A204.1 (cell line): ENCODE data around the gene CRAMP1.

Experiments
- FAIRE-seq: peaks from 2 replicates; lab custom pipeline; 2012; peaks lifted over from hg19 to GRCh38; lab: Jason Lieb, UNC

Gene CRAMP1

GRCh38 chr16:1681032-1681431, 68.9 kb downstream of the CRAMP1 start:
- no peak for FAIRE-seq

DNA sequence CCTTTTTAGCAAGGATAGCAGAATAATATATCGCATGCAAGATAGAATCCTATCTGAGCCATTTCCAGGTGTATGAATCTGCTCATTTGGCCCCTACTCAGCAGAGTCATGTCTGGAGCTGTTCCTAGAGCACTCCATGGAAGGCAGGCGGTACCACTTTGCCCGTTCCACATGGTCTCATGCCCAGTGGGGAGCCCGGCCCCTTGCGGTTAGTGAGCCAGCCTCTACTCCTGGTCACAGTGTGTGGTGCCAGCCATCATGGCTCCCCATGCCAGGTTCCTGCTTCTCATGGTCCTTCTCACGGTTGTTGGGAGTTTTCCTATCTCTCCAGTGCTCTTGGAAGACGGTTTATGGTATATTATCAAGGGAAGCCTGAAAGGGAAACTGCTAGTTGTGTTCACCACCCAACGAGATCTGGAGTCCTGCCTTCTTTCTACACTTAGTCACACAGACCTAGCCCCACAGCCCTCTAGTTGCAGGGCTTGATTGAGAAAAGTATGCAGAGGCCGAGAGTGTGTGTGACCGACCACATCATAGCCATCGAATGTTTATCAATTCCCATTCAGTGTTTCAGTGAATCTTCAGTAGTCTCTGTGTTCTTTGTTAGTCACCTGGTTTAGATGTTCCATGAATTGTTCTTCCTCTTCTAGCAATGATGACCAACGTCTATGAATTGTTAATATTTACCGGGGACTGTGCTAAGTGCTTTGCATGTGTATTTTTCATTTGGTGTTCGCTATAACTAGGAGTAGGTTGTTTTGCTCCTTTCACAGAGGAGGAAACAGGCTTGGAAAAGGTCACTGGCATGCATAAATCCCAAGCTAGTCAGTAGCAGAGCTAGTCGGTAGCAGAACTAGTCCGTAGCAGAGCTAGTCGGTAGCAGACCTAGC, 75.5 kb downstream of the CRAMP1 start:
- no peak for FAIRE-seq

GRCh38 chr16:1688807-1689560, 76.8 kb downstream of the CRAMP1 start:
- no peak for FAIRE-seq

DNA sequence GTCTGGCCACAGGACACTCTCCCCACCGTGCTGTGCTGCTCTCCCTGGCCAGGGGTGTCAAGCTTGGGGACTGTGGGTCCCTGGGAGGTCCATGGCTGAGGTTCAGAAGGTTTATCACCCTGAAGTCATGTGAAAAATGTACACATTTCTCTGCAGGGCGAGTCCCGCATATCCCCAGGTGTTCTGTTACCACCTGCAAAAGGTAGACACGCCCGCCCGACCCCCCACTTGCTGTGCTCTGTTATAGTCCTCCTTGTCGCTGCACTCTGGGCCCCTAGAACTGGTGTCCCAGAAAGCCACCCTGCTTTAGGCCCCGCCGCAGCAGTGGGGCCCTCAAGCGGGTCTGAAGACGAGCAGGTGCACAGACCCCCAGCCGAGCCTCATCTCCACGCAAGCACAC, 77.7 kb downstream of the CRAMP1 start:
- no peak for FAIRE-seq

DNA sequence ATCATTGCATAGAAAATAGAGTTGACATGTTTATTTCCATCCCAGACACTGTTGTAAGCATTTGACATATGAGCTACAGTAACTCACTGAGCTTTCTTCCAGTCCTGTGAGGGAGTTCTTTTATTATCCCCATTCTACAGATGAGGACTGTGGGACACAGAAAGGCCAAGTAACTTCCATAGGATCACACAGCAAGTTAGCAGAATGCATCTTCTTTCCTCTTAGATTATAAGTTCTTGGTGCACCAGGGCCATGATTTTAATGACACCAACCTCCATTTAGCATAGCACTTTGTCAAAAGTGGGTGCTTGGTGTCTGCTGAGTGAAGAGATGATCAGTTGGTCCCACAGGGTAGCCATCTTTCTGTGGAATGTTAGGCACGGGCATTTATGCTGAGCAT, 78.7 kb downstream of the CRAMP1 start:
- FAIRE-seq = no peak

GRCh38 chr16:1691276-1691675, 79.1 kb downstream of the CRAMP1 start:
- no peak for FAIRE-seq

DNA sequence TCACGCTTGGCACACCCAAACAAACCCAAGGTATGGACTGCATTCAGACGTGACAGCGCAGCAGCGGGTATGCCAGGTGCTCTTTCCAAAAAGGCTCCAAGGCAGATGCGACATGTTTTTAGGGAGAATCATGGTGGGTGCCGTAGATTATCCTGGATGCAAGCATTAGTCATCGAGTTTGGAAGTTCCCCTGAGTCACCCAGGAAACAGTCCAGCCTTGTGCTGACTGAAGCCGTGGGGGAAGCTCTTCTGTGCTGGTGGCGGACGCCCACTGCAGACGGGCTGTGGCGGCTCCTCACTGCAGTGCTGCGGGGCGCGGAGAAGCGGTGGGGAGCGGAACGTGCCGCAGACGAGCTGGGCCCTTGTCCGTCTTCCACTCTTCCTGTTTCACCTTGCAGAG, 79.8 kb downstream of the CRAMP1 start:
- no peak for FAIRE-seq

DNA sequence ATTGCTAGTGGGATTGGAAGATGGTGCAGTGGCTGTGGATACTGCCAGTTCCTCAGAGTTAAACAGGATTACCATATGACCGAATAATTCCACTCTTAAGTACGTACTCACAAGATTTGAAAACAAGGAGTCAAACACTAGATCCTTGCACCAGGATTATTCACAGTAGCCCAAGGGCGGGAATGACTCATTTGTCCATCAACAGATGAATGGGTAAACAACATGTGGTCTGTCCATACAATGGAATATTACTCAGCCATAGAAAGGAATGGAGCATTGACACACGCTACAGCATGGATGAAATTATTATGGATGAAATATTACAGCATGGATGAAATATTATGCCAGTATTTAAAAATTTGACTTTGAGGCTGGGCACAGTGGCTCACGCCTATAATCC, 84.7 kb downstream of the CRAMP1 start:
- FAIRE-seq = no peak

DNA sequence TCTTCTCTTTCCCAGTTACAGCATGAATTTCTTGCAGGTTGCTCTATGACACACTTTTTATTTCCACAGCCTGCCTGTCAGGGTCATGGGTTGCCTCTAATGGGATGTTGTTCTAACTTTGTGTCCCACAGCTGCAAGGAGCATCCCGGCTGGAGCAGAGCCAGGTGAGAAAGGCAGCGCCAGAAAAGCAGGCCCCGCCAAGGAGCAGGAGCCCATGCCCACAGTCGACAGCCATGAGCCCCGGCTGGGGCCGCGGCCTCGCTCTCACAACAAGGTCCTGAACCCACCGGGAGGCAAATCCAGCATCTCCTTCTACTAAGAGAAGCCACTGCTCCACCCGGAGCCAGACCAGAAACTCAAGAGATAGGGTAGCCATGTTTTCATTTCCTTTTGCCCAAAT, 86.5 kb downstream of the CRAMP1 start:
- no peak for FAIRE-seq

GRCh38 chr16:1700246-1700645, 88.1 kb downstream of the CRAMP1 start:
- FAIRE-seq = no peak

- no peak for FAIRE-seq
Measured at GRCh38 chr16:1701216-1701878, 89.2 kb downstream of the CRAMP1 start.

DNA sequence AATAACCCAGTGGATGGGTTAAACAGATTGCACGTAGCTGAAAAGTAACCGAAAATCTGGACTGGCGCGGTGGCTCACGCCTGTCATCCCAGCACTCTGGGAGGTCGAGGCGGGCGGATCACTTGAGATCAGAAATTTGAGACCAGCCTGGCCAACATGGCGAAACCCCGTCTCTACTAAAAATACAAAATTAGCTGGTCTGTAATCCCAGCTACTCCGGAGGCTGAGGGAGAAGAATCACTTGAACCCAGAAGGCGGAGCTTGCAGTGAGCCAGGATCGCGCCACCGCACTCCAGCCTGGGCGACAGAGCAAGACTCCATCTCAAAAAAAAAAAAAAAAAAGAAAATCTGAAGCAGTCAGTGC, 93.1 kb downstream of the CRAMP1 start:
- FAIRE-seq = peak; percentile 19

- FAIRE-seq = no peak
Measured at GRCh38 chr16:1705688-1706385, 93.7 kb downstream of the CRAMP1 start, which contains the start of gene MAPK8IP3. Gene MAPK8IP3, plus strand, starts transcription at chr16:1706195. Its CDS starts 145 bp downstream, at chr16:1706340.

DNA sequence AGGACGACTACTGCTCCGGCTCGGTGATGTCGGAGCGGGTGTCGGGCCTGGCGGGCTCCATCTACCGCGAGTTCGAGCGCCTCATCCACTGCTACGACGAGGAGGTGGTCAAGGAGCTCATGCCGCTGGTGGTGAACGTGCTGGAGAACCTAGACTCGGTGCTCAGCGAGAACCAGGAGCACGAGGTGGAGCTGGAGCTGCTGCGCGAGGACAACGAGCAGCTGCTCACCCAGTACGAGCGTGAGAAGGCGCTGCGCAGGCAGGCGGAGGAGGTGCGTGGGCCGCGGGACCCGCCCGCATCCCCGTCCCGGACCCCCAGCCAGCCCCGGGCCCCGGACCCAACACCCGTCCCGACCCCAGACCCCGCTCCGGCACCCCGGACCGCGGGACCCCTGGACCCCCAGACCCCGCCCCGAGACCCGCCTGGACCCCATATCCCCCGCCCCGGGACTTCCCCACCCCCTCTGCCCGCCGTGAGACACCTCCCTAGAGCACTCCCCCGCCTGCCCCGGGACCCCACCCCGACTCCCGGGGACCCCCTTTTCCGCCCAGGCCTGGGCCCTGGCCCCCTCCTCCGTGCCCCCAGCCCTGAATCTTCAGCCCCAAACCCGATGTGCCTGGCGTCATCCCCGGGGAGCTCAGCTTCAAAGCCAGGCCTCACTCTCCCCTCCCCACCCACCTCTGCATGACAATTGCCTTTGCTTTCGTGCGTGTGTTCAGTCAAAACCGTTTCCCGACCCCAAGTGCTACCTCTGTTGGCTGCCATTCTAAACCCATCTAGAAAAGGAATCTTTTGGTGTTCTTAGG, 94.4 kb downstream of the CRAMP1 start:
- no peak for FAIRE-seq

DNA sequence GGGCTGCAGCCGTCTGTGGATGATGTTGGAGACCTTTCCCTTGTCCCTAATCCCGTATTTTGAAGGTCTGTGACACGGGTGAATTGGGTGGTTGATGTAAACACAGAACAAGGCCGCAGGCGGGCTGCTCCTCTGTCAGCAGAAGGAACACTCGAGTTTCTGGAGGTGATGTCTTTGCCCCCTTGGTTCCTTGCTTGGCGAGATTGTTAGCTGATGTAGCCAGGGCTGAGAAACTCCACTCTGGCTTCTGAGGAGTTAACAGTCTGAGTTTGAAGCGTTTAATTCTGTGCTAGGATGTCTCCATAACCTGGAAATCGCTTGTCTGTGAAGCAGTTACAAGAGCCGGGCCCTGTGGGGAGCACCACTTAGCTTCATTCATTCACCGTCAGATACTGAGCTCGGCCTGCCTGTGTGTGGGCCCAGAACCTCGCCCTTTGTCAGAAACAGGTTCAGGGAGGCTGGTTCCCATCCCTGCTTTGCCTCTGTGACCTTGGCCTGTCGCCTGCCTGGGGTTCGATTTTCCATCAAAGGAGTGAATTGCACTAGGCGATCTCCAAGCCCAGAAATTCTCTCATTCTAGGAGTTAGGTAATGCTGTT, 95.1 kb downstream of the CRAMP1 start:
- FAIRE-seq = no peak

DNA sequence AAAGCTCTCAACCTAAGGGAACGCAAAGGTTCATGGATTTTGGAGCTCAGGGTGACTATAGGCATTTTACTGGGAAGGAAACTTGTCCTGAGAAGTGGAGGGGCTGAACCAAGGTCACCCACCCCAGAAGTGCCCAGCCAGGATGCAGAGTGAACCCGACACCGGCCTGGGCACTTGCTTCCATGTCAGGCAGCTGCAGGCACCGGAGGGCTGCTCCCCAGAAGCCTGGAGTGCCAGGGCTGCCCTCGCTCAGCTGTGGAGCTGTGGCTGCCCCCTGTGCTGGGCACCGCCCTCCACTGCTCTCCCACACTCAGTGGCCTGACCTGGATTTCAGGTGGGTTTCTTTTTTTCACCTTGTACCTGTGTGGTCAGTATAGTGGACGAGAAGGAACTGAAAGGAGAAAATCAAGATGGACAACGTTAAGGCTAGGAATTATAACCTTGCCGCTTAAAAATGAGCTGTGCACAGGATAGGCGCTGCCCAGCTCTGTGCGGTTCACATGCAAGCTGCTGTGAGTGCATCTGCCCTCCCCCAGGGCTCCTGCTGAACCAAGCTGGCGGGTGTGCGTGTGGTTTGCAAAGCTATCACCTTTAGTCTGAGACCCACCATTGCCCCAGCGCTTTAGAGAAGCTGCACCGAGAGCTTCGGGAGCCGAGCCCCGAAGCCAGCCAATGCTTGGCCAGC, 96.1 kb downstream of the CRAMP1 start:
- FAIRE-seq = no peak

DNA sequence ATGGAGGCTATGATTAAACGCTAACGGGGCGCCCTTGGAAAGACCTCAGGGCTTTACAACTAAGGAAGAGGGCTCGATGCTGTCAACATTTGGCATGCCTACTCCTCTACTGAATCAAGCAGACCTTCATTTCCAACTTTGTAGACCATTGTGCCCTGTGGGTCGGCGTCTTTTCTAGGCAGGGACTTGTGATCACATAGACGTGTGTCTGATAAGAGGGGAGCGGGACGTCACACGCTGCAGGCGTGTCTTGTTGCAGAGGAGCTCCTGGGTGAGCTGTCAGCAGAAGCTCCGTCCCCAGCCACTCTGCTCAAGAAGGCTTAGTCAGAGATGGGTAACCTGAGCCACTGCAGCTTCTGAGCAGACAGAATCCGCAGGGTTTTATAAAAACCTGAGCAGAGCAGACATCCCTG, 96.6 kb downstream of the CRAMP1 start:
- FAIRE-seq = no peak

DNA sequence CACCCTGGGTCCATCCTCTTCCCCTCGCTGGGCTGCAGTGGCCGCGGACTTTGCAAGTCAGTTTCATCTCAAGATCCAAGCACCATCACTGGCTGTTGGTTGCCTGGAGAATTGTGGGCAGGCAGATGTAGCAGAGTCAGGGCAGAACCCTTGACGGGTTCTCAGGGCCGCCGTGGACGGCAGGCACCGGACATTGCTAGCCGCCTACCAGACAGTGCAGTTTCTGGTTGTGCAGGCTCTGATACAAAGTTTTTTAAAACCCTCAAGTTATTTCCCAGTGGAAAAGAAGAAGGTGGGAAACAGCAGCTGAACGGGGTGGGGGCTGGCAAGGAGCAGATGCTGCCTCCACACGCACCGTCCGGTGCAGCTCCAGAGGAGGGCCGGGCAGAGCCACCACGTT, 97.2 kb downstream of the CRAMP1 start:
- FAIRE-seq = no peak

- no peak for FAIRE-seq
Measured at GRCh38 chr16:1710811-1711507, 98.8 kb downstream of the CRAMP1 start.

GRCh38 chr16:1712791-1713261, 100.7 kb downstream of the CRAMP1 start:
- FAIRE-seq = no peak
